OCI-LY7 (cell line): Measurements from ENCODE around the gene ZDHHC19. TPM values are rescaled to one million over a fixed set of nuclear protein-coding genes. Genes with fewer than 3 reads are reported as not detected.
"Not testable (repeated sequence)": the region's sequence is repeated elsewhere in the genome, so short reads cannot be mapped to it uniquely, and the experiment has no call there.

Experiments
- BruUV-seq: library from RNA; stranded (reverse); fragments of 400-500 nt; replicated peaks from 2 replicates; lab custom pipeline; 2021; lab: Mats Ljungman, UMichigan
- CTCF ChIA-PET: fragments of 300-600 bp; sonication (Branson Sonifier 250); formaldehyde crosslinking; loops from one replicate; lab custom pipeline; 2022; ENCODE audit warnings: antibody characterized with exemption; ENCODE audit not compliant: unreplicated experiment; lab: Charles Lee
- POLR2A ChIA-PET: fragments of 300-600 bp; sonication (Branson Sonifier 250); formaldehyde crosslinking; loops from one replicate; lab custom pipeline; 2022; ENCODE audit warnings: antibody characterized with exemption; lab: Charles Lee
- DNase-seq: peaks from one replicate; pipeline ENCODE4 v3.0.0-alpha.2; 2015; ENCODE audit warnings: low spot score
- H2AFZ ChIP-seq: fragments of 200-600 bp; sonication (generic), shearing (Covaris generic); 2 replicates; pipeline ENCODE4 v1.6.1; 2014; ENCODE audit warnings: mild to moderate bottlenecking, antibody characterized with exemption, low read length, moderate library complexity
- H3K27ac ChIP-seq: fragments of 200-600 bp; sonication (generic); 2 replicates; pipeline ENCODE4 v1.5.1; 2014; ENCODE audit warnings: mixed run types, low read depth, mild to moderate bottlenecking, moderate library complexity, low read length, inconsistent platforms; ENCODE audit not compliant: poor library complexity, severe bottlenecking
- H3K36me3 ChIP-seq: fragments of 200-600 bp; sonication (generic); 2 replicates; pipeline ENCODE4 v1.6.1; 2014; ENCODE audit warnings: mild to moderate bottlenecking, antibody characterized with exemption, low read length, moderate library complexity, mixed read lengths; ENCODE audit not compliant: insufficient read depth
- H3K4me1 ChIP-seq: fragments of 200-600 bp; sonication (generic); 2 replicates; pipeline ENCODE4 v1.5.1; 2014; ENCODE audit warnings: mild to moderate bottlenecking, low read length; ENCODE audit not compliant: insufficient read depth, poor library complexity, severe bottlenecking
- H3K4me2 ChIP-seq: fragments of 200-600 bp; sonication (generic); 2 replicates; pipeline ENCODE4 v1.6.1; 2014; ENCODE audit warnings: mild to moderate bottlenecking, low read length
- H3K4me3 ChIP-seq: fragments of 200-600 bp; sonication (generic); 2 replicates; pipeline ENCODE4 v1.5.1; 2014; ENCODE audit warnings: mild to moderate bottlenecking, low read depth, low read length; ENCODE audit not compliant: poor library complexity, severe bottlenecking
- H3K79me2 ChIP-seq: fragments of 200-600 bp; sonication (generic); 2 replicates; pipeline ENCODE4 v1.6.1; 2016; ENCODE audit warnings: low read depth, mild to moderate bottlenecking, low read length, moderate library complexity, mixed read lengths; ENCODE audit not compliant: insufficient read depth
- H3K9me2 ChIP-seq: fragments of 200-600 bp; sonication (generic); 2 replicates; pipeline ENCODE4 v1.6.1; 2016; ENCODE audit warnings: mild to moderate bottlenecking, low read length, mixed read lengths; ENCODE audit not compliant: insufficient read depth
- H3K9me3 ChIP-seq: fragments of 200-600 bp; sonication (generic); 2 replicates; pipeline ENCODE4 v1.6.1; 2014; ENCODE audit warnings: mild to moderate bottlenecking, mixed run types, low read length, mixed read lengths
- H4K20me1 ChIP-seq: fragments of 200-600 bp; sonication (generic); 2 replicates; pipeline ENCODE4 v1.6.1; 2014; ENCODE audit warnings: mild to moderate bottlenecking, antibody characterized with exemption, low read length, moderate library complexity, mixed read lengths; ENCODE audit not compliant: insufficient read depth
- EZH2phosphoT487 ChIP-seq: fragments of 200-600 bp; sonication (generic); IDR thresholded peaks from 2 replicates; pipeline ENCODE4 v1.6.1; 2018; ENCODE audit warnings: low read depth, borderline replicate concordance, mild to moderate bottlenecking, mixed run types, antibody characterized with exemption, low read length, moderate library complexity, mixed read lengths
- intact Hi-C: fragments of 100-400 bp; cut with micrococcal nuclease; formaldehyde crosslinking; loops from one replicate; pipeline ENCODE4 v1.10.0; 2022; ENCODE audit not compliant: unreplicated experiment
- total RNA-seq, 2 experiments: library from RNA; depleted of rRNA in 1 of 2; stranded (reverse); fragments of >200 nt in 1 of 2; shearing (Covaris generic) in 1 of 2; gene quantifications; 2 replicates each; pipeline ENCODE4 v1.2.3, GENCODE V29; 2014 to 2022
- TF ChIP-seq, protein P1 (sequence below): fragments of 200-600 bp; sonication (generic); conservative IDR thresholded peaks from 2 replicates; pipeline ENCODE4 v1.5.1; 2014; ENCODE audit warnings: mild to moderate bottlenecking, antibody characterized with exemption, low read length, moderate library complexity, mixed read lengths

ZDHHC19 gene
- total RNA-seq, 2 experiments from 2014 or later: not detected

DNA sequence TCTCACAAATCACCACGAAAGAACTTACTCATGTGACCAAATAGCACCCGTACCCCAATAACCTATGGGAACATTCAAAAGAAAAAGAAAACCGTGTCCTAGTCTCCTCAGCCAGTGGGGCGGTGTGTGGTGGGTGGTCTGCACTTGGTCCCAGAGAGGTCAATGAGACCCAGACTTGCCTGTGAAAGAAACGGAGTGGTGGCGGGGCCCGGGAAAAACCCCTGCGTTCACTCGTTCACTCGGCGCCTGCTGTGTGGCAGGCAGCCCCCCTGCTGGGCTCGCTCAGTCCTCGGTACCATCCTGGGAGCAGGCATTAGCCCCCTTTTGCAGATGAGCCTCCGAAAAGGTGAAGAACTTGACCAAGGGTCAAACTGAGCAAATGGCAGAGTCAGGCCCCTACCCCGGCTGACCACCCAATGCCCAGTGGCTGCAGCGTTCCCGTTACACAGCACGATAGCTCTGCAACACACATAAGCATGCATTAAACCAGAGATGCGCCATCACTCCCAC is 36.0 kb downstream of the ZDHHC19 start:
- no peak overlapping the region for H3K4me3 ChIP-seq
- H3K27ac ChIP-seq: no peak overlapping the region
- no peak overlapping the region for H2AFZ ChIP-seq
- H3K9me2 ChIP-seq: no peaks in the 10 kb centered on the region
- no peaks in the 10 kb centered on the region for H3K9me3 ChIP-seq
- ChIA-PET POLR2A (no interaction called here), CTCF (no interaction called here)
- no peaks in the 10 kb centered on the region for H3K36me3 ChIP-seq
- peaks cover 14% of the 10 kb centered on the region for H3K4me1 ChIP-seq
- no peak for DNase-seq
- no peak for TF ChIP-seq EZH2phosphoT487
- TF ChIP-seq, protein P1, sequence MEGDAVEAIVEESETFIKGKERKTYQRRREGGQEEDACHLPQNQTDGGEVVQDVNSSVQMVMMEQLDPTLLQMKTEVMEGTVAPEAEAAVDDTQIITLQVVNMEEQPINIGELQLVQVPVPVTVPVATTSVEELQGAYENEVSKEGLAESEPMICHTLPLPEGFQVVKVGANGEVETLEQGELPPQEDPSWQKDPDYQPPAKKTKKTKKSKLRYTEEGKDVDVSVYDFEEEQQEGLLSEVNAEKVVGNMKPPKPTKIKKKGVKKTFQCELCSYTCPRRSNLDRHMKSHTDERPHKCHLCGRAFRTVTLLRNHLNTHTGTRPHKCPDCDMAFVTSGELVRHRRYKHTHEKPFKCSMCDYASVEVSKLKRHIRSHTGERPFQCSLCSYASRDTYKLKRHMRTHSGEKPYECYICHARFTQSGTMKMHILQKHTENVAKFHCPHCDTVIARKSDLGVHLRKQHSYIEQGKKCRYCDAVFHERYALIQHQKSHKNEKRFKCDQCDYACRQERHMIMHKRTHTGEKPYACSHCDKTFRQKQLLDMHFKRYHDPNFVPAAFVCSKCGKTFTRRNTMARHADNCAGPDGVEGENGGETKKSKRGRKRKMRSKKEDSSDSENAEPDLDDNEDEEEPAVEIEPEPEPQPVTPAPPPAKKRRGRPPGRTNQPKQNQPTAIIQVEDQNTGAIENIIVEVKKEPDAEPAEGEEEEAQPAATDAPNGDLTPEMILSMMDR: no peak
- BruUV-seq: no TSS peak
- H4K20me1 ChIP-seq: no peaks in the 10 kb centered on the region
- H3K79me2 ChIP-seq: no peaks in the 10 kb centered on the region
- intact Hi-C loops: no loop called here
- no peak overlapping the region for H3K4me2 ChIP-seq

DNA sequence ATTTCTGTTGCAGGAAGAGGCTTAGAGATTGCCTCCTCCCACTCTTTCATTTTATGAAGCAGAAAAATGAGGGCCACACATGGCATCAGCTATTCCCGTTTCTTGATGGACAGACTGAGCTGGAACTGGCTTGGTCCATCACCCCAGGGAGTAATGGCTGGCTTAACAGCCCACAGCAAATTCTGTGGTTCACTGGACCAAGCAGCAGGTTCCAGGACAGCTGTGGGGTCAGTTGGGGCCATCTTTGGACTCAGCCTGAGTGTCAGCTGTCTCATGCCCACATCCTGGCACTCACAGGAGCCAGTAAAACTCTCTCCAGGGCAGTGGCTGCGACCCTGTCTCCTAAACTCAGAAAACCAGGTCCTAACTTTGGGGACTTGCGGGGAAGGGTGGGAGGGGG is 36.5 kb downstream of the ZDHHC19 start:
- CTCF ChIA-PET: no interaction called here
- no peaks in the 10 kb centered on the region for H3K9me3 ChIP-seq
- H3K9me2 ChIP-seq: no peaks in the 10 kb centered on the region
- no peak overlapping the region for H2AFZ ChIP-seq
- intact Hi-C loops: no loop called here
- no peaks in the 10 kb centered on the region for H4K20me1 ChIP-seq
- BruUV-seq: no TSS peak
- TF ChIP-seq, protein P1: no peak
- TF ChIP-seq EZH2phosphoT487: no peak
- no peaks in the 10 kb centered on the region for H3K36me3 ChIP-seq
- POLR2A ChIA-PET: no interaction called here
- no peak for DNase-seq
- peaks cover 8% of the 10 kb centered on the region for H3K4me1 ChIP-seq
- no peak overlapping the region for H3K4me2 ChIP-seq
- no peak overlapping the region for H3K27ac ChIP-seq
- H3K79me2 ChIP-seq: no peaks in the 10 kb centered on the region
- no peak overlapping the region for H3K4me3 ChIP-seq

DNA sequence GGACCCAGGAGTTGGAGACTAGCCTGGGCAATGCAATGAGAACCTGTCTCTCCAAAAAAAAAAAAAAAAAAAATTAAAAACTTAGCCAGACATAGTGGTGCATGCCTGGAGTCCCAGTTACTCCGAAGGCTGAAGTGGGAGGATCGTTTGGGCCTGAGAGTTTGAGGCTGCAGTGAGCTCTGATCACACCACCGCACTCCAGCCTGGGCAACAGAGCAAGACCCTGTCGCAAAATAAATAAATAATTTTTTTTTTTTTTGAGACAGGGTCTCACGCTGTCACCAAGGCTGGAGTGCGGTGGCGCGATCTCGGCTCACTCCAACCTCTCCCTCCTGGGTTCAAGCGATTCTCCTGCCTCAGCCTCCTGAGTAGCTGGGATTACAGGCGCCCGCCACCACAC is 40.9 kb downstream of the ZDHHC19 start:
- H2AFZ ChIP-seq, BruUV-seq, H3K27ac ChIP-seq, H3K4me1 ChIP-seq, intact Hi-C loops, H4K20me1 ChIP-seq, H3K36me3 ChIP-seq, H3K9me2 ChIP-seq, DNase-seq, H3K4me2 ChIP-seq, H3K4me3 ChIP-seq, H3K9me3 ChIP-seq, H3K79me2 ChIP-seq: not testable (repeated sequence)
- ChIA-PET POLR2A (interaction anchor here (0.5 to 0.7 kb wide), 3 partner anchors 57 to 572 kb away, joined by 3 to 4 read pairs (median 4); no protein-coding TSS in a partner anchor), CTCF (interaction anchor here (0.7 kb wide), 1 partner anchor 332 kb away, joined by 3 read pairs; no protein-coding TSS in a partner anchor)
